Neural progenitor cell (in vitro differentiated cells): ENCODE measurements around the gene TEKT1. TPM values are rescaled to one million over a fixed set of nuclear protein-coding genes. Genes with fewer than 3 reads are reported as not detected.
A peak's percentile ranks its signal among the peaks of the same experiment; 100 is the strongest.

Experiments
- DNase-seq: peaks from one replicate; pipeline ENCODE4 v3.0.0-alpha.2; 2016; ENCODE audit warnings: low spot score
- H2AFZ ChIP-seq: fragments of 200-600 bp; sonication (generic); replicated peaks from 2 replicates; pipeline ENCODE4 v1.6.1; 2016; ENCODE audit warnings: antibody characterized with exemption
- H3F3A ChIP-seq: fragments of 200-600 bp; sonication (generic); 2 replicates; pipeline ENCODE4 v1.6.1; 2016; ENCODE audit warnings: antibody characterized with exemption, low read depth
- H3K27ac ChIP-seq: fragments of 200-600 bp; sonication (generic); 2 replicates; pipeline ENCODE4 v1.5.1; 2016; ENCODE audit warnings: mild to moderate bottlenecking
- H3K27me3 ChIP-seq: fragments of 200-600 bp; sonication (generic); 2 replicates; pipeline ENCODE4 v1.6.1; 2016; ENCODE audit warnings: mild to moderate bottlenecking, moderate library complexity
- H3K36me3 ChIP-seq: fragments of 200-600 bp; sonication (generic); 2 replicates; pipeline ENCODE4 v1.5.1; 2016
- H3K4me1 ChIP-seq: fragments of 200-600 bp; sonication (generic); 2 replicates; pipeline ENCODE4 v1.6.1; 2016; ENCODE audit warnings: mixed run types
- H3K4me2 ChIP-seq: fragments of 200-600 bp; sonication (generic); 2 replicates; pipeline ENCODE4 v1.6.1; 2016
- H3K4me3 ChIP-seq: fragments of 200-600 bp; sonication (generic); 2 replicates; pipeline ENCODE4 v1.5.1; 2016
- H3K79me2 ChIP-seq: fragments of 200-600 bp; sonication (generic); 2 replicates; pipeline ENCODE4 v1.6.1; 2016; ENCODE audit warnings: low read depth
- H3K9ac ChIP-seq: fragments of 200-600 bp; sonication (generic); 2 replicates; pipeline ENCODE4 v1.6.1; 2016
- H3K9me3 ChIP-seq: fragments of 200-600 bp; sonication (generic); 2 replicates; pipeline ENCODE4 v1.5.1; 2016; ENCODE audit warnings: low read depth
- H4K20me1 ChIP-seq: fragments of 200-600 bp; sonication (generic); 2 replicates; pipeline ENCODE4 v1.6.1; 2016; ENCODE audit warnings: low read depth
- H3K27ac Mint-ChIP-seq: 3 replicates; pipeline ENCODE4 v1.8.0; 2021; ENCODE audit warnings: mixed read lengths
- H3K27me3 Mint-ChIP-seq: 2 replicates; pipeline ENCODE4 v1.8.0; 2022; ENCODE audit warnings: low read depth, mild to moderate bottlenecking, inconsistent platforms, moderate library complexity, mixed read lengths; ENCODE audit not compliant: insufficient read depth
- H3K36me3 Mint-ChIP-seq: 3 replicates; pipeline ENCODE4 v1.8.0; 2021; ENCODE audit warnings: mixed read lengths
- H3K4me1 Mint-ChIP-seq: 3 replicates; pipeline ENCODE4 v1.8.0; 2021; ENCODE audit warnings: mixed read lengths
- H3K4me3 Mint-ChIP-seq: 3 replicates; pipeline ENCODE4 v1.8.0; 2021; ENCODE audit warnings: mild to moderate bottlenecking, moderate library complexity, mixed read lengths
- H3K9me3 Mint-ChIP-seq: 3 replicates; pipeline ENCODE4 v1.8.0; 2020; ENCODE audit warnings: mixed read lengths
- EZH2 ChIP-seq: fragments of 200-600 bp; sonication (generic); IDR thresholded peaks from 2 replicates; pipeline ENCODE4 v1.6.1; 2017; ENCODE audit warnings: antibody characterized with exemption, mild to moderate bottlenecking, moderate library complexity
- EZH2phosphoT487 ChIP-seq: fragments of 200-600 bp; sonication (generic); IDR thresholded peaks from 2 replicates; pipeline ENCODE4 v1.6.1; 2017; ENCODE audit warnings: antibody characterized with exemption
- small RNA-seq: library from RNA; depleted of rRNA; stranded (forward); fragments of <200 nt; gene quantifications from one replicate; pipeline ENCODE3, GENCODE V24; 2015
- total RNA-seq: library from RNA; depleted of rRNA; stranded (reverse); fragments of >200 nt; gene quantifications from 2 replicates; pipeline ENCODE4 v1.2.3, GENCODE V29; 2015; ENCODE audit warnings: low replicate concordance
- TF ChIP-seq, protein P1 (sequence below): fragments of 200-600 bp; sonication (generic); IDR thresholded peaks from 2 replicates; pipeline ENCODE4 v1.5.1; 2017; ENCODE audit warnings: antibody characterized with exemption, mild to moderate bottlenecking

TEKT1 gene
- total RNA-seq, 1 donor from 2014 or later: not detected

DNA sequence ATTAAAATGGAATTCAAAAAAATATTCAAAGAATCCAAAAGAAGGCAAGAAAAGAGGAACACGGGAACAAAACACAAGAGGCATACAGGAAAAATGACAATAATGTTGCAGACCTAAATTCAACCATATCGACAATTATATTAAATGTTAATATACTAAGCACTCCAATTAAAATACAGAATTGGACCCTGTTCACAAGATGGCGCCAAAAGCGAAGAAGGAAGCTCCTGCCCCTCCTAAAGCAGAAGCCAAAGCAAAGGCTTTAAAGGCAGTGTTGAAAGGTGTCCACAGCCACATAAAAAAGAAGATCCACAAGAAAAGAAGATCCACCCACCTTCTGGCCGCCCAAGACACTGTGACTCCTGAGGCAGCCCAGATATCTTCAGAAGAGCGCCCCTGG, 82.0 kb downstream of the TEKT1 start:
- Histone ChIP-seq H3K4me2 (no peak overlapping the region), H3K4me3 (no peak overlapping the region), H3K9me3 (no peaks in the 10 kb centered on the region), H4K20me1 (no peaks in the 10 kb centered on the region), H3K4me1 (peaks cover 12% of the 10 kb centered on the region), H3K36me3 (no peaks in the 10 kb centered on the region), H3K9ac (no peak overlapping the region), H3K79me2 (no peaks in the 10 kb centered on the region), H3K27ac (no peak overlapping the region), H2AFZ (no peak overlapping the region), H3F3A (peaks cover 8% of the 10 kb centered on the region), H3K27me3 (no peaks in the 10 kb centered on the region)
- Mint-ChIP-seq H3K4me1 (peaks cover 19% of the 10 kb centered on the region), H3K9me3 (no peaks in the 10 kb centered on the region), H3K27me3 (peaks cover 8% of the 10 kb centered on the region), H3K36me3 (no peaks in the 10 kb centered on the region), H3K4me3 (no peak overlapping the region), H3K27ac (no peak overlapping the region)
- TF ChIP-seq, protein P1, sequence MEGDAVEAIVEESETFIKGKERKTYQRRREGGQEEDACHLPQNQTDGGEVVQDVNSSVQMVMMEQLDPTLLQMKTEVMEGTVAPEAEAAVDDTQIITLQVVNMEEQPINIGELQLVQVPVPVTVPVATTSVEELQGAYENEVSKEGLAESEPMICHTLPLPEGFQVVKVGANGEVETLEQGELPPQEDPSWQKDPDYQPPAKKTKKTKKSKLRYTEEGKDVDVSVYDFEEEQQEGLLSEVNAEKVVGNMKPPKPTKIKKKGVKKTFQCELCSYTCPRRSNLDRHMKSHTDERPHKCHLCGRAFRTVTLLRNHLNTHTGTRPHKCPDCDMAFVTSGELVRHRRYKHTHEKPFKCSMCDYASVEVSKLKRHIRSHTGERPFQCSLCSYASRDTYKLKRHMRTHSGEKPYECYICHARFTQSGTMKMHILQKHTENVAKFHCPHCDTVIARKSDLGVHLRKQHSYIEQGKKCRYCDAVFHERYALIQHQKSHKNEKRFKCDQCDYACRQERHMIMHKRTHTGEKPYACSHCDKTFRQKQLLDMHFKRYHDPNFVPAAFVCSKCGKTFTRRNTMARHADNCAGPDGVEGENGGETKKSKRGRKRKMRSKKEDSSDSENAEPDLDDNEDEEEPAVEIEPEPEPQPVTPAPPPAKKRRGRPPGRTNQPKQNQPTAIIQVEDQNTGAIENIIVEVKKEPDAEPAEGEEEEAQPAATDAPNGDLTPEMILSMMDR: peak; percentile 31
- TF ChIP-seq EZH2phosphoT487: no peak
- DNase-seq: no peak

DNA sequence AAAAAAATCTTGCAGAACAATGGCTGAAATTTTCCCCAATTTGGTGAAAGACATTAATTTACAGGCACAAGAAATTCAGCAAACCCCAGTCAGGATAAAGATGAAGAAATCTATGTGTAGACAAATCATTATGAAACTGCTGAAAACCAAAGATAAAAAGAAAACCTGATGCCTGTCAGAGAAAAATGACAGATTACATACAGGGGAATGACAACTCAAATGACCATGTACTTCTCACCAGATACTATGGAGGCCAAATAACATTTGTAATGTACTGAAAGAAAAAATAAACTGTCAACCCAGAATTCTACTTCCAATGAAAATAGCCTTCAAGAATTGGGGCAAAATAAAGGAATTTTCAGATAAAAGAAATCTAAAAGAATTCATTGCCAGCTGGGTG, 82.9 kb downstream of the TEKT1 start:
- Histone ChIP-seq H3K9me3 (no peaks in the 10 kb centered on the region), H3K36me3 (no peaks in the 10 kb centered on the region), H2AFZ (no peak overlapping the region), H3K9ac (no peak overlapping the region), H3K79me2 (no peaks in the 10 kb centered on the region), H3F3A (peaks cover 6% of the 10 kb centered on the region), H3K4me1 (peaks cover 10% of the 10 kb centered on the region), H4K20me1 (no peaks in the 10 kb centered on the region), H3K4me3 (no peak overlapping the region), H3K27ac (no peak overlapping the region), H3K27me3 (no peaks in the 10 kb centered on the region), H3K4me2 (no peak overlapping the region)
- DNase-seq: no peak
- TF ChIP-seq EZH2: no peak
- TF ChIP-seq EZH2phosphoT487: no peak
- TF ChIP-seq, protein P1: no peak
- Mint-ChIP-seq H3K27ac (no peak overlapping the region), H3K9me3 (no peaks in the 10 kb centered on the region), H3K4me3 (no peak overlapping the region), H3K36me3 (no peaks in the 10 kb centered on the region), H3K27me3 (peaks cover 5% of the 10 kb centered on the region), H3K4me1 (peaks cover 16% of the 10 kb centered on the region)

Small RNA genes lying within 50 kb of the gene (small RNA-seq; reads per million reads assigned to genes)
- gene AC004706.2: not detected

Other genes with a start within 250 kb of the TEKT1 start
- gene KIAA0753, start 191.0 kb downstream of the TEKT1 start, total RNA-seq: 24.1 and 30.8 TPM in 2 replicates
- 175 and 214 TPM in 2 replicates for gene TXNDC17, start 190.7 kb downstream of the TEKT1 start, total RNA-seq
- gene MED31, start 180.1 kb downstream of the TEKT1 start, total RNA-seq: 7.3 and 35.7 TPM in 2 replicates
- gene C17orf100, start 180.0 kb downstream of the TEKT1 start, total RNA-seq: 3.8 and 3.9 TPM in 2 replicates
- gene SLC13A5, start 118.4 kb downstream of the TEKT1 start, total RNA-seq: 0.31 TPM in 1 of 2 replicates, not detected in the other
- gene XAF1, start 75.7 kb downstream of the TEKT1 start, total RNA-seq: not detected in 2 replicates
- not detected in 2 replicates for gene FBXO39, start 55.5 kb downstream of the TEKT1 start, total RNA-seq
- gene ALOX12, start 164.3 kb upstream of the TEKT1 start, total RNA-seq: 0.21 and 0.40 TPM in 2 replicates
- gene RNASEK, start 180.9 kb upstream of the TEKT1 start, total RNA-seq: 104 and 137 TPM in 2 replicates
- 3.8 and 5.3 TPM in 2 replicates for gene BCL6B, start 191.3 kb upstream of the TEKT1 start, total RNA-seq
- 1.4 TPM in 1 of 2 replicates, not detected in the other for gene SLC16A13, start 204.3 kb upstream of the TEKT1 start, total RNA-seq
- not detected in 2 replicates for gene SLC16A11, start 212.4 kb upstream of the TEKT1 start, total RNA-seq
- gene CLEC10A, start 248.5 kb upstream of the TEKT1 start, total RNA-seq: not detected in 2 replicates